HS-5 (cell line): ENCODE measurements around the gene GPC3.

Source experiments
- DNase-seq: peaks from one replicate; pipeline ENCODE4 v3.0.0-alpha.2; 2012; ENCODE audit warnings: low read depth

GPC3 gene

GRCh38 chrX:133600536-133600935 lies 384.9 kb downstream of the GPC3 start:
- no peak for DNase-seq

GRCh38 chrX:133598601-133599335 lies 386.6 kb downstream of the GPC3 start:
- DNase-seq: no peak

GRCh38 chrX:133594156-133594555 lies 391.2 kb downstream of the GPC3 start:
- DNase-seq: no peak

GRCh38 chrX:133593531-133593930 lies 391.9 kb downstream of the GPC3 start:
- DNase-seq: no peak

- DNase-seq: no peak
Measured at GRCh38 chrX:133590703-133591505, 394.5 kb downstream of the GPC3 start.

GRCh38 chrX:133588827-133589226 lies 396.6 kb downstream of the GPC3 start:
- no peak for DNase-seq

GRCh38 chrX:133587818-133588217 lies 397.6 kb downstream of the GPC3 start:
- DNase-seq: no peak

GRCh38 chrX:133587071-133587470 lies 398.3 kb downstream of the GPC3 start:
- DNase-seq: no peak

- no peak for DNase-seq
Measured at GRCh38 chrX:133586443-133586842, 399.0 kb downstream of the GPC3 start.

- no peak for DNase-seq
Measured at GRCh38 chrX:133583825-133584224, 401.6 kb downstream of the GPC3 start.

GRCh38 chrX:133580625-133581024 lies 404.8 kb downstream of the GPC3 start:
- no peak for DNase-seq

GRCh38 chrX:133579631-133580030 lies 405.8 kb downstream of the GPC3 start:
- DNase-seq: no peak

- DNase-seq: no peak
Measured at GRCh38 chrX:133576876-133577275, 408.5 kb downstream of the GPC3 start.

- DNase-seq: no peak
Measured at GRCh38 chrX:133575501-133576136, 409.8 kb downstream of the GPC3 start.

- no peak for DNase-seq
Measured at GRCh38 chrX:133574716-133575115, 410.7 kb downstream of the GPC3 start.

GRCh38 chrX:133570549-133570948 lies 414.8 kb downstream of the GPC3 start:
- DNase-seq: peak; percentile 23

GRCh38 chrX:133569217-133569616 lies 416.2 kb downstream of the GPC3 start:
- no peak for DNase-seq

GRCh38 chrX:133568109-133568508 lies 417.3 kb downstream of the GPC3 start:
- no peak for DNase-seq

- no peak for DNase-seq
Measured at GRCh38 chrX:133566876-133567275, 418.5 kb downstream of the GPC3 start.

- DNase-seq: no peak
Measured at GRCh38 chrX:133563705-133564104, 421.7 kb downstream of the GPC3 start.

GRCh38 chrX:133561251-133561650 lies 424.1 kb downstream of the GPC3 start:
- DNase-seq: no peak

GRCh38 chrX:133559909-133560308 lies 425.5 kb downstream of the GPC3 start:
- no peak for DNase-seq
